ENCODE results near the gene HOXA4.
A peak's percentile ranks its signal among the peaks of the same experiment; 100 is the strongest.

The HOXA4 gene

DNA sequence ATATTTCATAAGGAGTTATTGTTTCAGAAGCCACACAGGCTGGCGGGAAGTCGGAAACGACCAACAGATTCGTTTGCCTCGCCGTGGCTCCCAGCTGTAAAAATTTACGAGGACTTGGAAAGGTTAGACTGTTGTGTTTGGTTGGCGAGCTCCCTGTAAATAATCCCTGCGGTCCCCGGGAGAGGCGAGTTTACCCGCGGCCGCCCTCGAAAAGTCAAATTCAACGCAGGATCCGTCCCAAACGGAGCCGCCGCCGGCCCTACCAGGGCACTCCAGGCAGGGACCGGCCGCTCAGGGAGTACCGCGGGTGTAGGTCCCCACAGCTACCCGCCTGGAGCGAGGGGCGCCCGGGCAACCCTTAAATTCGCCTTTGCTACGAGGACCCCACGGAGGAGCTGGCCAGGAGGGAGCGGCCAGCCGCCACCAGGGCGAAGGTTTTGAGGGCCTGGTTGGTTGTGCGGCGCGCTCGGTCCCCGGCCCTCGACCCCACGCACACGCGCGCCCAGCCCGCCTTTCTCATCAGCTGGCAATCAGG, 35.5 kb upstream of the HOXA4 start:
- peak overlapping the region in 1 of 2 experiments; percentile 92 for H3K14ac ChIP-seq (ENCODE audit: low read length in 2 of 2)
- peak; percentile 52 for DNase-seq
- WGBS, result 19% methylated on average over 46 of the region's 46 CpGs
- H3K18ac ChIP-seq (ENCODE audit: low read depth in 1 of 2, low read length in 2 of 2), result peak overlapping the region; percentile 86 to 90
- peak overlapping the region; percentile 68 for H2BK5ac ChIP-seq (ENCODE audit: low read depth, low read length, poor library complexity, severe bottlenecking)
- H2BK15ac ChIP-seq (ENCODE audit: low read depth, poor library complexity, severe bottlenecking), result peak overlapping the region; percentile 74
- peak overlapping the region; percentile 59 to 89 for H2BK12ac ChIP-seq (ENCODE audit: low read length in 2 of 2)
- peak overlapping the region; percentile 99 for H2BK120ac ChIP-seq (ENCODE audit: low read depth, low read length)
- no peak overlapping the region for H2AK5ac ChIP-seq (ENCODE audit: low read length, severe bottlenecking)
- H3K4me1 ChIP-seq (ENCODE audit: control insufficient read depth, insufficient read depth, low read depth, low read length), result peaks cover 27% of the 10 kb centered on the region
- peak overlapping the region; percentile 87 to 91 for H3K4ac ChIP-seq (ENCODE audit: low read depth in 1 of 2, low read length in 2 of 2)
- H3K9ac ChIP-seq (ENCODE audit: low read length), result peak overlapping the region; percentile 90
- peak overlapping the region in 1 of 2 experiments; percentile 81 for H3K23ac ChIP-seq (ENCODE audit: low read length in 2 of 2)
- H3K27ac ChIP-seq (ENCODE audit: low read length, poor library complexity, severe bottlenecking), result peak overlapping the region; percentile 73
- no peaks in the 10 kb centered on the region for H3K9me3 ChIP-seq (ENCODE audit: control insufficient read depth, low read length)
- peak overlapping the region; percentile 95 for H4K8ac ChIP-seq (ENCODE audit: low read length)
- peak overlapping the region; percentile 67 for H3K4me2 ChIP-seq (ENCODE audit: low read length, poor library complexity, severe bottlenecking)
- no peak overlapping the region for H2AFZ ChIP-seq (ENCODE audit: low read depth, low read length)
- peak overlapping the region; percentile 42 to 92 for H3K4me3 ChIP-seq (ENCODE audit: insufficient read depth in 1 of 2, low read depth in 1 of 2, low read length in 2 of 2)
- peaks cover 15 to 60% of the 10 kb centered on the region in 2 experiments for H3K36me3 ChIP-seq (ENCODE audit: control insufficient read depth in 1 of 2, insufficient read depth in 2 of 2, low read depth in 1 of 2, low read length in 2 of 2)
- H3K27me3 ChIP-seq (ENCODE audit: control insufficient read depth in 1 of 2, insufficient read depth in 1 of 2, low read length in 2 of 2), result no peaks in the 10 kb centered on the region
- H3K79me1 ChIP-seq (replicated peaks; ENCODE audit: low read length, poor library complexity, severe bottlenecking), result no peaks in the 10 kb centered on the region
- peak overlapping the region; percentile 91 for H4K91ac ChIP-seq (ENCODE audit: low read length)

- H4K8ac ChIP-seq (ENCODE audit: low read length), result peak within 1 kb of the TSS; percentile 95
- peak within 1 kb of the TSS; percentile 99 for H2BK120ac ChIP-seq (ENCODE audit: low read depth, low read length)
- peaks cover 32% of the 10 kb centered on the region for H3K4me1 ChIP-seq (ENCODE audit: control insufficient read depth, insufficient read depth, low read depth, low read length)
- peak within 1 kb of the TSS; percentile 42 to 92 for H3K4me3 ChIP-seq (ENCODE audit: insufficient read depth in 1 of 2, low read depth in 1 of 2, low read length in 2 of 2)
- peak; percentile 84 for DNase-seq
- H3K79me1 ChIP-seq (replicated peaks; ENCODE audit: low read length, poor library complexity, severe bottlenecking), result peaks cover 3% of the 10 kb centered on the region
- H3K27me3 ChIP-seq (ENCODE audit: control insufficient read depth in 1 of 2, insufficient read depth in 1 of 2, low read length in 2 of 2), result no peaks in the 10 kb centered on the region
- peak within 1 kb of the TSS; percentile 67 to 81 for H3K23ac ChIP-seq (ENCODE audit: low read length in 2 of 2)
- H2BK15ac ChIP-seq (ENCODE audit: low read depth, poor library complexity, severe bottlenecking), result peak within 1 kb of the TSS; percentile 74
- peak within 1 kb of the TSS; percentile 91 for H4K91ac ChIP-seq (ENCODE audit: low read length)
- H3K18ac ChIP-seq (ENCODE audit: low read depth in 1 of 2, low read length in 2 of 2), result peak within 1 kb of the TSS; percentile 89 to 90
- peak within 1 kb of the TSS; percentile 68 for H2BK5ac ChIP-seq (ENCODE audit: low read depth, low read length, poor library complexity, severe bottlenecking)
- H3K9ac ChIP-seq (ENCODE audit: low read length), result peak within 1 kb of the TSS; percentile 90
- peak within 1 kb of the TSS; percentile 67 for H3K4me2 ChIP-seq (ENCODE audit: low read length, poor library complexity, severe bottlenecking)
- no peaks in the 10 kb centered on the region for H3K9me3 ChIP-seq (ENCODE audit: control insufficient read depth, low read length)
- peak within 1 kb of the TSS; percentile 87 to 91 for H3K4ac ChIP-seq (ENCODE audit: low read depth in 1 of 2, low read length in 2 of 2)
- 31% methylated on average over 80 of the region's 82 CpGs for WGBS
- peak within 1 kb of the TSS; percentile 27 for H2AK5ac ChIP-seq (ENCODE audit: low read length, severe bottlenecking)
- H3K27ac ChIP-seq (ENCODE audit: low read length, poor library complexity, severe bottlenecking), result peak within 1 kb of the TSS; percentile 73
- H2BK12ac ChIP-seq (ENCODE audit: low read length in 2 of 2), result peak within 1 kb of the TSS; percentile 59 to 89
- H3K14ac ChIP-seq (ENCODE audit: low read length in 2 of 2), result peak within 1 kb of the TSS in 1 of 2 experiments; percentile 92
- H2AFZ ChIP-seq (ENCODE audit: low read depth, low read length), result no peak within 1 kb of the TSS
- peaks cover 15 to 60% of the 10 kb centered on the region in 2 experiments for H3K36me3 ChIP-seq (ENCODE audit: control insufficient read depth in 1 of 2, insufficient read depth in 2 of 2, low read depth in 1 of 2, low read length in 2 of 2)
Measured at GRCh38 chr7:27165089-27165995, 34.8 kb upstream of the HOXA4 start, which contains the start of gene HOXA9. Gene HOXA9 (minus strand): TSS chr7:27165537. CDS start chr7:27165457, 80 bp downstream.

DNA sequence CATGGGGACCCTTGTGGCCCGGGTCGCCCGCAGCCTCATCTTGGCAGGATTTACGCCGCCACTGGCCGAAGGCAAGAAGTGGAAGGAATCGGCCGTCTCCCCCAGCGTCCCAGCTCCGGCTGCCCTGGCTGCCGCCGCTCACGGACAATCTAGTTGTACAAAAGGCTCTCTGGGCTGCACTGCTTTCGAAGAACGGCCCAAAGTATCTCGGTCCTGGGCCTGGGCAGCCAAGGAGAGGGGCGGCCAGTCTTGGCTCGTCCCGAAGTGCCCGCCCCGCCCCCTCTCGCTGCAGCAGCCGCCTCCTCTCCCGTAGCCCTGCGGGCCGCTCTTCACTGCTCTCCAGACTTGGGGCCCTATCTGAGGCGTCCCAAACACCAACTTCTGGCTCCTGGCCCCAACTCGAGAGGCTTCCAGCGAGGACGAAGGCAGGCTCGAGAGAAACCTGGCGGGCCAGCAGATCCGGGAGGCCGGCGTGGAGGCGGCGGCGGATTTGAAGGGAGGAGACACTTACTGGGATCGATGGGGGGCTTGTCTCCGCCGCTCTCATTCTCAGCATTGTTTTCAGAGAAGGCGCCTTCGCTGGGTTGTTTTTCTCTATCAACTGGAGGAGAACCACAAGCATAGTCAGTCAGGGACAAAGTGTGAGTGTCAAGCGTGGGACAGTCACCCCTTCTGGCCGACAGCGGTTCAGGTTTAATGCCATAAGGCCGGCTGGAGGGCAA, 34.0 kb upstream of the HOXA4 start:
- H3K79me1 ChIP-seq (replicated peaks; ENCODE audit: low read length, poor library complexity, severe bottlenecking), result peaks cover 3% of the 10 kb centered on the region
- H3K9ac ChIP-seq (ENCODE audit: low read length), result peak overlapping the region; percentile 90
- H2BK12ac ChIP-seq (ENCODE audit: low read length in 2 of 2), result peak overlapping the region in 1 of 2 experiments; percentile 51
- peak overlapping the region; percentile 81 for H4K8ac ChIP-seq (ENCODE audit: low read length)
- WGBS, result 12% methylated on average over 47 of the region's 47 CpGs
- no peak overlapping the region for H3K27ac ChIP-seq (ENCODE audit: low read length, poor library complexity, severe bottlenecking)
- H3K36me3 ChIP-seq (ENCODE audit: control insufficient read depth in 1 of 2, insufficient read depth in 2 of 2, low read depth in 1 of 2, low read length in 2 of 2), result peaks cover 15 to 54% of the 10 kb centered on the region in 2 experiments
- no peaks in the 10 kb centered on the region for H3K27me3 ChIP-seq (ENCODE audit: control insufficient read depth in 1 of 2, insufficient read depth in 1 of 2, low read length in 2 of 2)
- H3K23ac ChIP-seq (ENCODE audit: low read length in 2 of 2), result peak overlapping the region in 1 of 2 experiments; percentile 67
- H2BK120ac ChIP-seq (ENCODE audit: low read depth, low read length), result peak overlapping the region; percentile 87
- H3K9me3 ChIP-seq (ENCODE audit: control insufficient read depth, low read length), result no peaks in the 10 kb centered on the region
- H2AK5ac ChIP-seq (ENCODE audit: low read length, severe bottlenecking), result peak overlapping the region; percentile 27
- peak overlapping the region; percentile 80 to 89 for H3K18ac ChIP-seq (ENCODE audit: low read depth in 1 of 2, low read length in 2 of 2)
- H3K4ac ChIP-seq (ENCODE audit: low read depth in 1 of 2, low read length in 2 of 2), result peak overlapping the region; percentile 48 to 84
- DNase-seq, result peak; percentile 65
- H2AFZ ChIP-seq (ENCODE audit: low read depth, low read length), result no peak overlapping the region
- H2BK5ac ChIP-seq (ENCODE audit: low read depth, low read length, poor library complexity, severe bottlenecking), result no peak overlapping the region
- peak overlapping the region; percentile 14 to 92 for H3K4me3 ChIP-seq (ENCODE audit: insufficient read depth in 1 of 2, low read depth in 1 of 2, low read length in 2 of 2)
- peaks cover 36% of the 10 kb centered on the region for H3K4me1 ChIP-seq (ENCODE audit: control insufficient read depth, insufficient read depth, low read depth, low read length)
- no peak overlapping the region for H3K4me2 ChIP-seq (ENCODE audit: low read length, poor library complexity, severe bottlenecking)
- peak overlapping the region; percentile 77 for H4K91ac ChIP-seq (ENCODE audit: low read length)
- H2BK15ac ChIP-seq (ENCODE audit: low read depth, poor library complexity, severe bottlenecking), result no peak overlapping the region
- H3K14ac ChIP-seq (ENCODE audit: low read length in 2 of 2), result peak overlapping the region in 1 of 2 experiments; percentile 62
